ENCODE measurements around the gene USP22. TPM values are rescaled to one million over a fixed set of nuclear protein-coding genes. Genes with fewer than 3 reads are reported as not detected.

Gene USP22
- total and polyA plus RNA-seq, 2 of the 8 experiments (the other 6 are each of a cell fraction or from before 2014, with no cell fraction given): 221 to 316 TPM

- no peaks in the 10 kb centered on the region for H3K9me3 ChIP-seq (ENCODE audit: insufficient read depth in 2 of 2, low read depth in 1 of 2, low read length in 1 of 2)
- no peak overlapping the region for H2BK20ac ChIP-seq (ENCODE audit: low read length)
- peaks cover 66 to 99% of the 10 kb centered on the region in 2 experiments for H3K79me2 ChIP-seq (ENCODE audit: control insufficient read depth in 1 of 2, insufficient read depth in 2 of 2, low read length in 2 of 2)
- no peak overlapping the region for H2BK12ac ChIP-seq (ENCODE audit: low read depth, low read length)
- no peaks in the 10 kb centered on the region for H3K27me3 ChIP-seq (replicated peaks in 1 of 4; ENCODE audit: control insufficient read depth in 3 of 4, extremely low read depth in 1 of 4, insufficient read depth in 3 of 4, low read length in 3 of 4)
- no peak overlapping the region for H3K23ac ChIP-seq (ENCODE audit: insufficient read length)
- H4K20me1 ChIP-seq (replicated peaks in 1 of 2; ENCODE audit: control insufficient read depth in 1 of 2, insufficient read depth in 2 of 2, low read length in 2 of 2): peaks cover 38 to 58% of the 10 kb centered on the region in 2 experiments
- WGBS, 2 experiments (ENCODE audit: extremely low coverage in 1 of 2, insufficient coverage in 1 of 2, insufficient read length in 1 of 2, insufficient replicate concordance in 2 of 2, low coverage in 1 of 2, low lambda C conversion rate in 2 of 2, missing lambda C conversion rate in 1 of 2): 89% methylated on average over 8 of the region's 8 CpGs; no CpG with 5 or more reads in 1 of the 2 experiments
- H2AK5ac ChIP-seq (ENCODE audit: low read depth, low read length): no peak overlapping the region
- H3K9ac ChIP-seq (replicated peaks in 1 of 4; ENCODE audit: extremely low read depth in 1 of 4, low read depth in 3 of 4, low read length in 3 of 4): no peak overlapping the region
- CTCF ChIA-PET (ENCODE audit: partially characterized antibody): interaction anchor here (0.8 to 1.2 kb wide), 3 partner anchors 28 to 96 kb away, joined by 3 to 4 read pairs (median 3); no protein-coding TSS in a partner anchor
- POLR2A ChIA-PET (ENCODE audit: partially characterized antibody): interaction anchor here (1.1 to 4.1 kb wide), 7 partner anchors 10 to 176 kb away, joined by 3 to 17 read pairs (median 5); no protein-coding TSS in a partner anchor
- H4K8ac ChIP-seq (ENCODE audit: extremely low read depth, insufficient read depth, low read length): no peak overlapping the region
- H3K23me2 ChIP-seq (ENCODE audit: low read depth, low read length): no peaks in the 10 kb centered on the region
- FAIRE-seq (no peak), DNase-seq (ENCODE audit: low read depth in 1 of 2, low spot score in 2 of 2) (no peak)
- peaks cover 37 to 91% (median 71%) of the 10 kb centered on the region in 4 experiments for H3K36me3 ChIP-seq (ENCODE audit: control insufficient read depth in 2 of 4, insufficient read depth in 4 of 4, low read length in 3 of 4)
- no peak overlapping the region for H3K4me3 ChIP-seq (ENCODE audit: extremely low read depth in 1 of 4, insufficient read depth in 2 of 4, low read depth in 3 of 4, low read length in 4 of 4)
- no peak overlapping the region for H2BK15ac ChIP-seq (ENCODE audit: low read length)
- no peak overlapping the region for H3K27ac ChIP-seq (ENCODE audit: low read depth, low read length)
- no peak overlapping the region for H2BK120ac ChIP-seq (replicated peaks; ENCODE audit: low read depth, low read length)
- H3K4me2 ChIP-seq (ENCODE audit: insufficient read depth in 1 of 2, low read depth in 2 of 2, low read length in 2 of 2): no peak overlapping the region
- no peak overlapping the region for H4K91ac ChIP-seq (replicated peaks; ENCODE audit: insufficient read length, low read length)
- H4K5ac ChIP-seq (ENCODE audit: insufficient read length, low read depth, low read length): no peak overlapping the region
- no peak overlapping the region for H3K14ac ChIP-seq (ENCODE audit: insufficient read length)
- no peak overlapping the region for H3K18ac ChIP-seq (ENCODE audit: extremely low read depth, low read length)
- no peaks in the 10 kb centered on the region; a peak in 1 of 7 replicates for H3K4me1 ChIP-seq (replicated peaks in 1 of 4; ENCODE audit: control insufficient read depth in 3 of 4, insufficient read depth in 4 of 4, low read length in 3 of 4)
- no peak overlapping the region for H3K56ac ChIP-seq (replicated peaks; ENCODE audit: insufficient read length, low read depth, low read length)
- peaks cover 20% of the 10 kb centered on the region for H3K79me1 ChIP-seq (ENCODE audit: low read depth, low read length)
- H3K4ac ChIP-seq (replicated peaks; ENCODE audit: insufficient read length, low read depth, low read length): no peak overlapping the region
- no peak overlapping the region for H2BK5ac ChIP-seq (ENCODE audit: low read depth, low read length)
- no peak overlapping the region for H2AFZ ChIP-seq (ENCODE audit: low read length)
- TF ChIP-seq CHD1 (IDR thresholded peaks at IDR 0.05; ENCODE audit: low read depth, low read length): no peak
- TF ChIP-seq EZH2 (IDR thresholded peaks at IDR 0.05; ENCODE audit: low read depth, low read length, severe bottlenecking): no peak
- no peak for TF ChIP-seq MAFK (IDR thresholded peaks at IDR 0.05; ENCODE audit: low read depth, low read length)
- no peak for TF ChIP-seq SAP30 (IDR thresholded peaks at IDR 0.05; ENCODE audit: insufficient read depth, insufficient replicate concordance, low read length)
- TF ChIP-seq RXRA (IDR thresholded peaks at IDR 0.05; ENCODE audit: insufficient read depth, low read depth, low read length): no peak
- TF ChIP-seq PHF8 (conservative IDR thresholded peaks at IDR 0.05; ENCODE audit: low read depth, low read length): no peak
- no peak for TF ChIP-seq CBX5 (IDR thresholded peaks at IDR 0.05; ENCODE audit: low read depth, low read length)
- no peak for TF ChIP-seq CEBPB (IDR thresholded peaks at IDR 0.05; ENCODE audit: low read depth, low read length)
- no peak for TF ChIP-seq SIRT6 (IDR thresholded peaks at IDR 0.05; ENCODE audit: low read length)
- TF ChIP-seq E2F6 (IDR thresholded peaks at IDR 0.05): no peak
- TF ChIP-seq RBBP5 (IDR thresholded peaks at IDR 0.05; ENCODE audit: borderline replicate concordance, low read depth, low read length): no peak
- no peak for TF ChIP-seq TCF12 (IDR thresholded peaks at IDR 0.05; ENCODE audit: low read depth, low read length)
- no peak for TF ChIP-seq YY1 (IDR thresholded peaks at IDR 0.05; ENCODE audit: low read depth, low read length)
- TF ChIP-seq NRF1 (IDR thresholded peaks at IDR 0.05; ENCODE audit: low read depth, low read length): no peak
- TF ChIP-seq SP4 (IDR thresholded peaks at IDR 0.05; ENCODE audit: low read length): no peak
These were observed 18.8 kb downstream of the USP22 start for GRCh38 chr17:21024024-21024423.

Data from H1 (cell line).